HG03103 (cell line): ENCODE measurements around the gene CALN1.
"Not testable (repeated sequence)": the region's sequence is repeated elsewhere in the genome, so short reads cannot be mapped to it uniquely, and the experiment has no call there.

Experiments
- ATAC-seq: cut with Tn5 transposase; IDR thresholded peaks from one replicate; pipeline ENCODE4 v1.9.1; 2021; ENCODE audit warnings: low read depth; ENCODE audit not compliant: unreplicated experiment

The CALN1 gene

GRCh38 chr7:71914204-71914603 lies 497.9 kb downstream of the CALN1 start:
- not testable (repeated sequence) for ATAC-seq

DNA sequence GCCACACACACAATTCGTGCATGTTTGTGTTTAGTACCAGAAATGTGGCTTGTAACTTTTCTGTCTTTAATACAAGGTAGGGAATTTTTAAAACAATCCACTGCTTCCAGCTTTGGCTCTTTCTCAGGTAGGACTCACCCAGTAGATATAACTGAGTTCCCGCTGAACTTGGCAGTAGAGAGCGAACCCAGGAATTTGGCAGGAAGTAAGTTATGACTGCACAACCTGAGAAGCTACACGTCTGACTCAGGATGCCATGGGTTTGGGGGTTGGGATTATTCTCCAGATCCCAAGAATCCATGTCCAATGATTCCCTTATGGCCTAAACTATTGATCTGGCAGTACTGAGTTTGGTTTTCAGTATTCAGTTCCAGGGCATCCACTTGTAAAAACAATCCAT lies 499.7 kb downstream of the CALN1 start:
- ATAC-seq = no peak

DNA sequence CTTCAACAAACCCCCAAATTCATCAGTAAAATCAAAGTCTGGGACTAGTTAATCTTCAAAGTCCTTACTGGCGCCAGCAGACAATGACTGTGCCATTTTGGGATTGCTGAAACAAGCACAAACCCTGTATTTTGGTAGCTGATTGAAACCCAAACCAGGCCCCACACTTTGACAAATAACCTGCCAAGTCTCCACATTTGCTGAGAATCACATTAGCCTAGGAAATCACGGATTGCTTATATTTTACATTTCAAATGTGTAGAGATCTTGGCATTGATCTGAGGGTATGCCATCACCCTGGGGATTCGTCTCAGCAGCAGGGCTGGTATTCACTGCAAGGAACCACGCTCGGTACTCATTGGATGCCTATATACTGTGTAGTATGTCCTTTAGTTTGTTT lies 501.1 kb downstream of the CALN1 start:
- ATAC-seq = no peak

DNA sequence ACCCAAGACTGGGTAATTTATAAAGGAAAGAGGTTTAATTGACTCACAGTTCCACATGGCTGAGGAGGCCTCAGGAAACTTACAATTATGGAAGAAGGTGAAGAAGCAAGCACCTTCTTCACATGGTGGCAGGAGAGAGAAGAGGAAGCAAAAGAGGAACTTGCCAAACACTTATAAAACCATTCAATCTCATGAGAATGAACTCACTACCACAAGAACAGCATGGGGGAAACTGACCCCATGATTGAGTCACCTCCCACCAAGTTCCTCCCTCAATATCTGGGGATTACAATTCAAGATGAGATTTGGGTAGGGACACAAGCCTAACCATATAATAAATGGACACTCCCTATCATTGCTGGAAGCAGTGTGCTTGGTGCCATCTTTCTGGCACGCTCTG lies 506.3 kb downstream of the CALN1 start:
- no peak for ATAC-seq

- ATAC-seq = no peak
Measured at GRCh38 chr7:71904484-71904883, 507.7 kb downstream of the CALN1 start.

- ATAC-seq = no peak
Measured at GRCh38 chr7:71900556-71900955, 511.6 kb downstream of the CALN1 start.

- no peak for ATAC-seq
Measured at GRCh38 chr7:71896535-71896934, 515.6 kb downstream of the CALN1 start.

DNA sequence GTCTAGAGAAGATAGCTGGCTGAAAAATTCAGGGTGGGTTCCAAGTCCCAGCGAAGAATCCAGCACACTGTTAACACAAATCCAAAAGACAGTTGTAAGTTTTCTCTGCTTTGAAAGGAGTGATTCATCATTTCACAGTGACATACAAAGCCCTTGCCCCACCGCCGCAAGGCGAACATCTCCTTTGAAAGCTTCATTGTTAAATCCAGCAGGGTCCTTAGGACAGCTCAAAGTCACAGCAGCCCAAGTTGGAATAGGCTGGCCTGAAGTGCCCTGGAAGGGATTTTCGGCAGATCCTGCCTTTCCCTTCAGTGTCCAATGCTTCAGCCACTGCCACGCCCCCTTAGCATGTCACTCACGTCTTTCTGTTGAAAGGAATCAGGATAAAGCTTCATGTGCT lies 526.1 kb downstream of the CALN1 start:
- no peak for ATAC-seq

- no peak for ATAC-seq
Measured at GRCh38 chr7:71885487-71885886, 526.7 kb downstream of the CALN1 start.

GRCh38 chr7:71883415-71883814 lies 528.7 kb downstream of the CALN1 start:
- no peak for ATAC-seq

DNA sequence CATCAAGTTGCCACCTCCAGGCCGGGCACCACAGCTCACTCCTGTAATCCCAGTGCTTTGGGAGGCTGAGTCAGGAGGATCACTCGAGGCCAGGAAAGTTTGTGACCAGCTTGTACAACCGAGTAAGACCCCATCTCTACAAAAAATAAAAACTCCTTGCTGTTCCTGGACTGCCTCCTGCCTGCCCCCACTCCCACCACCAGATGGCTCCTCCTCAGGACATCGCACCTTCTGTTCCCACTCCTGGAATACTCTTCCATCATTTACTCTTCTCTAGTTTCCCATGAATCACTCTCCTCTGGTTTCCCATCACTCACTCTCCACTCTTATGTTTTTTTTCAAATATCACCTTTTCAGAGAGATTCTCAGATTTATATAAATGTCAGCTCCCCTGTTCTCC lies 540.7 kb downstream of the CALN1 start:
- ATAC-seq = no peak

DNA sequence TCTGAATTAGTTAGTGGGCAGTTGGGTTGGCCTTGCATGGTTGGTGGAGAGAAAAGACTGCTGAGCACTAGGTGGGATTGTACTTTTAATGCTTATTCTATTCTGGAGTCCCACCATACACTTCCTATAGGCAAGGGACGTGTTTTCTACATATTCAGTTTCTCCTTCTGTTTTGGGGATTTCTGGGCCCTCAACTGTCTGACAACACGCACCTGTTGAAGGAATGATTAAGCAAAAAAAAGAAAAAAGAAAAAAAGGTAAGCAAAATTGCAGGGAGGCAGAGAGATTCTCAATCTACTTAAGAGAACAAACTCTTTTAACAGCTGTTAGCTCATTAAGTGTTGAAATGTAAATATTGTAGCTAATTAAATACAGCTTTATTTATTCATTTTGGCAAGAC lies 541.3 kb downstream of the CALN1 start:
- ATAC-seq = no peak

DNA sequence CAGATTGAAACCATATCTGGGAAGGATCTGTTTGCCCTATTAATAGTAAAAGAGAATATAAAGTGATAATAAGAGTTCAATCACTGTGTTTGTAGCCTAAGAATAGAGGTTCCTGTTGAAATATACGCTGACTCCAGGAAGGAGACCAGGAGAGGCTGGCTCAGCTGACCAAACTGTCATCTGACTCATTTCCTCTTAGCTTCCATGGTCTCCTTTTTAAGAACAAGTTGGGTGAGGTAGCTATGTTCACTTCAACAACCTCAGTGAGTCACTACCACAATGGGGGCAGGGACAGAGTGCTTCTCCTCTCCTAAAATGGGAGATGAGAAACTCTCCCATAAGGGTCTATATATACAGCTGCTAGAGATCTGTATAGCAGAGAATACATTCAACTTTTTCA lies 543.3 kb downstream of the CALN1 start:
- no peak for ATAC-seq

DNA sequence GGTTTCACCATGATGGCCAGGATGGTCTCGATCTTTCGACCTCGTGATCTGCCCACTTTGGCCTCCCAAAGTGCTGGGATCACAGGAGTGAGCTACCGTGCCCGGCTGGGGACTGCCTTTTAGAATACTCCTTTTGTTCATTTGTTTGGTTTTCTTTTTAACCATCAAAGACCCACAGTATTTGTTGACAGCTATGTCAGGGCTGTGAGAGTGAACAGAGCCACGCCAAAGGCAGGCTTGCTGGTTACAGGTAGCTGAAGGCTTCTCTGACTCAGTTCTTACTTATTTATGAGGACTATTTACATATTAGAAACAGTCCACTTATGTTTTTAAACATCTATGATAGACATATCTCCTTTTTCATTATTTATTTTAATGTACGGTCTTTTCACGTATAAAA lies 544.5 kb downstream of the CALN1 start:
- no peak for ATAC-seq

DNA sequence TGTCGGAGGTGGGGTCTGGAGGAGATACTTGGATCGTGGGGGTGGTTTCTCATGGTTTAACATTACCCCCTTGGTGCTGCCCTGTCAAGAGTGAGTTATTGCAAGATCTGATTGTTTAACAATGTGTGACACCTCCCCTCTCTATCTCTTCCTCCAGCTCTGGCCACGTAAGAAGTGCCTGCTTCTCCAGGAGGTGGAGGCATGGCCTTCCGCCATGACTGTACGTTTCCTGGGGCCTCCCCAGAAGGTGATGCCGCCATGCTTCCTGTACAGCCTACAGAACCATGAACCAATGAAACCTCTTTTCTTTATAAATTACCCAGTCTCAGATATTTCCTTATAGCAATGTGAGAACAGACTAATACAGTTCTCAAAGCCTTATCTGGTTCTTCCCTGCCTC lies 547.0 kb downstream of the CALN1 start:
- no peak for ATAC-seq

DNA sequence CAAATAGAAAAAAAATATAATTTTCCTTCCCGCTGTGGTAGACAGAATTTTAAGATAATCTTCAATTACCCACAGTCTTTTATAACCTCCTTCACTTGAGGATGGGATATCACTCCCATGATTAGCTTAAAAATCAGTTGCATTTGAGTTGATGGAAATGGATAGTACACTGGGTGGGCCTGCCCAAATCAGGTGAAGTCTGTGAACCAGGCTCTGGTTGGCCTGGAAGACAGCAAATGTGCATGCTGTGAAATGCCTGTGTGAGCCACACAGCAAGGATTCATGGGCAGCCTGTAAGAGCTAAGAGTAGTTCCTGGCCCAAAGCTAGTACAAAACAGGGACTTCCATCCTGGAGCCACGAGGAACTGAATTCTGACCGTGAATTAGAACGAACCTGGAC lies 548.0 kb downstream of the CALN1 start:
- no peak for ATAC-seq

DNA sequence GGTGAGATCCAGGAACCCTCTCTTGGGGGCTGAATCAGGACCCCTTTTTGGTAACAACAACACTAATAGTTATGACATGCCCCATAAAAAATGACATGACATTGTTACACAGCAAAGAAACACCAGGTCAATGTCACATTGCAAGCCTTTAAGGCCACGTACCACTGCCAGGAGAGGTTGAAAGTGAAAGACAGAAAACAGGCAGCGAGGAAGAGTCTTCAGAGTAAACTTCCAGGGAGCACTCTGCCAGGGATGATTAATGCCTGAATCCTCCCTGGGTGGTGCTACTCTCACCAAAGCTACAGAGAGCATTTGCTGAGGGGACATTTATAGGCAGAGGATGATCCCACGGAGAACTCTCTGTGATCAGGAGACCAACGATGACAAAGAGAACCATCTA lies 551.6 kb downstream of the CALN1 start:
- ATAC-seq = no peak

- no peak for ATAC-seq
Measured at GRCh38 chr7:71857338-71857737, 554.8 kb downstream of the CALN1 start.

DNA sequence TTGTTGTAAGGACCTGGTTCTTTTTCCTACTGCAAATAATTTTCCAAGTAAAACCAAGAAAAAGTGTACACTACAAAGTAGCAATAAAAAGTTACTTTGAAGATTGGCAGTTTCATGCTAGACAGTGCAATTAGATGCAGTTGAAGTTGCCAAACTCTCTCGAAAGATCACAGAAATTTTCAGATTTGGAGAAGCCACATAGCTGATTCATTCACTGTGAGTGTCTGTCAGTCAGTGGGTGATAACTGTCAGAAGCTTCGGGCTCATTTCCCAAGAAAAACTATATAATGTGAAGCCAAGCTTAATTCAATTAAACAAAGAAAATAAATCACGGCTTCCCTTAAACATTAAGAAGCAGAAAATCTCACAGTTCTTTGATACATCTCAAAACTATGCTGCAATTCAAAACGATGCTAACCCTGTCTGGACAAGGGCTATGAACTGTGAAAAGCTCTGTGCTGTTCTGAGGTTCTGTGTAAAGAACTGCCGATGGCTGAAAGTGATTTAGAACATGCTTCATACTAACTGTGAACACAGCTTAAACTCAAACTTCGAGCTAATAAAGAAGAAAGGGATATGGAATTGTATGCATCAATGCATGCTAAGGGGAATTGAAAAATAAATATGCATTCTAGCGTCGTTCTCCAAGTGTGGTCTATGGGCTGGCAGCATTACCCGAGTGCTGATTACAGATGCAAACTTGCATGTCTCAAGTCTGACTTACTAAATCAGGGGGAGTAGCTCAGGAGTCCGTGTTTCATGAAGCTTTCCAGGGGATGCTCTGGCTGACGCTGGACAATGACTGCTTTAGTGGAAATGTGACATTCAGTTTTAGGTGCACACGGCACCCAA lies 557.4 kb downstream of the CALN1 start:
- ATAC-seq = no peak

DNA sequence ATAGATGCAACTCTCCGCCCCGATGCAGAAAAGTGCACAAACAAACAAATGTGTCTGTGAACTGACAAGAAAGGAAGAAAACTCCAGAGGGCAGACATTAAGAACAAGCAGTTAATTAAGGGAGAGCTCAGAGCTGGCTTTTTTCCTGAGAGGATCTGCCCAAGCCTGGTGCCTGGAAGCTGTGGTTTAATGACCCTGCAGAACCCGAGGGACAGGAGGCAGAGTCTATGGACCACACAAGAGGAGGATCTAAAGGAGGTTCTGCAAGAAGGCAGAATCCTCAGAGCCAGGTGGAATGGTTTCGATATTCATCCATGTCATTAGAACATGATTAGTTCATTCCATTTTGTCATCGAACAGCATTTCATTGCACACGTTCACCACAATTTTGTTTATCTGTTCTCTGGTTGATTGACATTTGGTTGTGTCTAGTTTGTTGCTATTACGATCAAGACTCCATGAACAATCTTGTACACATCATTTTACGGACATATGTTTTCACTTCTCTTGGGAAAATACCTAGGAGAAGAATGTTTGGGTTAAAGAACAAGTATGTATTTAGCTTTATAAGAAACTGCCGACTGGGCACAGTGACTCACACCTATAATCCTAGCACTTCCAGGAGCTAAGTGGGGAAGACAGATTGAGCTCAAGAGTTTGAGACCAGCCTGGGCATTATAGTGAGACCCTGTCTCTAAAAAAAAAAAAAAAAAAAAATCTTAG lies 560.2 kb downstream of the CALN1 start:
- no peak for ATAC-seq

- ATAC-seq = no peak
Measured at GRCh38 chr7:71846160-71846559, 566.0 kb downstream of the CALN1 start.

- no peak for ATAC-seq
Measured at GRCh38 chr7:71843676-71844075, 568.5 kb downstream of the CALN1 start.
